Lung (tissue), 12 donors: Measurements from ENCODE around the gene TASP1. TPM values are rescaled to one million over a fixed set of nuclear protein-coding genes. Genes with fewer than 3 reads are reported as not detected.

ENCODE experiments used
- ATAC-seq: fragments of 200-7000 bp; cut with Tn5 transposase; one replicate; pipeline ENCODE4 v1.9.1; 2020; ENCODE audit warnings: moderate number of reproducible peaks; ENCODE audit not compliant: insufficient read depth, low FRiP score
- DNase-seq, 3 donors: peaks; one replicate each; pipeline ENCODE4 v3.0.0-alpha.2; 2013 to 2017
- H3K27ac ChIP-seq, 2 donors: one replicate each; pipeline ENCODE4 v1.5.1; 2013; ENCODE audit warnings: mild to moderate bottlenecking in 2 of 2, moderate library complexity in 2 of 2, control low read depth in 1 of 2, inconsistent platforms in 1 of 2, low read depth in 1 of 2, low read length in 1 of 2
- H3K27me3 ChIP-seq, 3 donors: one replicate each; pipeline ENCODE4 v1.5.1; 2013; ENCODE audit warnings: low read length in 2 of 3; ENCODE audit not compliant: control insufficient read depth in 3 of 3, insufficient read depth in 3 of 3
- H3K36me3 ChIP-seq, 4 donors: one replicate each; pipeline ENCODE4 v1.5.1; 2013; ENCODE audit warnings: low read length in 4 of 4, mild to moderate bottlenecking in 1 of 4, moderate library complexity in 1 of 4; ENCODE audit not compliant: control insufficient read depth in 4 of 4, insufficient read depth in 4 of 4
- H3K4me1 ChIP-seq, 5 donors: one replicate each; pipeline ENCODE4 v1.5.1; 2013; ENCODE audit warnings: low read length in 5 of 5, mild to moderate bottlenecking in 2 of 5, moderate library complexity in 1 of 5; ENCODE audit not compliant: control insufficient read depth in 5 of 5, insufficient read depth in 5 of 5
- H3K4me3 ChIP-seq: one replicate; pipeline ENCODE4 v1.5.1; 2013; ENCODE audit warnings: mild to moderate bottlenecking, control low read depth, moderate library complexity
- H3K9ac ChIP-seq, 2 donors: one replicate each; pipeline ENCODE4 v1.5.1; 2013; ENCODE audit warnings: low read length in 2 of 2, control low read depth in 1 of 2; ENCODE audit not compliant: insufficient read depth in 1 of 2
- H3K9me3 ChIP-seq, 4 donors: one replicate each; pipeline ENCODE4 v1.5.1; 2013; ENCODE audit warnings: low read length in 3 of 4, mild to moderate bottlenecking in 1 of 4, moderate library complexity in 1 of 4; ENCODE audit not compliant: control insufficient read depth in 4 of 4, insufficient read depth in 3 of 4
- CTCF ChIP-seq: IDR thresholded peaks from 2 replicates; pipeline ENCODE4 v1.5.1; 2012; ENCODE audit warnings: mild to moderate bottlenecking; ENCODE audit errors: control extremely low read depth, extremely low read depth
- WGBS, 2 donors: extraction: QIAGEN DNeasy Blood & Tissue Kit; methylation state at CpG; one replicate each; pipeline ENCODE4 v1.1.7; 2013; 5-methylcytosine and 5-hydroxymethylcytosine counted together
- polyA plus RNA-seq, 2 donors: library from polyadenylated mRNA; stranded (reverse); fragments of 200-250 nt; gene quantifications; one replicate each; pipeline ENCODE4 v1.2.1, GENCODE V29; 2013
- total RNA-seq, 2 donors: library from RNA; depleted of rRNA in 1 of 2; stranded (reverse); fragments of >200 nt in 1 of 2; gene quantifications; one replicate each; pipeline ENCODE4 v1.2.1, GENCODE V29; 2014 to 2021
- donor health status: control.
- donor health status: control.
- donor health status: Bipolar disorder and iron deficiency.
- donor health status: healthy.
- donor health status: DM: yes; HTN: yes; CAD: no.

Gene TASP1
- total and polyA plus RNA-seq, 4 donors, result 5.0 to 26.5 (median 11.5) TPM

- Histone ChIP-seq H3K4me3 (no peak overlapping the region), H3K27ac (peak overlapping the region in 1 of 2 donors; percentile 86), H3K27me3 (no peaks in the 10 kb centered on the region), H3K9me3 (no peaks in the 10 kb centered on the region), H3K36me3 (no peaks in the 10 kb centered on the region), H3K9ac (no peak overlapping the region), H3K4me1 (peaks cover 0 to 22% (median 5%) of the 10 kb centered on the region in 5 donors)
- TF ChIP-seq CTCF, result no peak
- 59 to 80% methylated on average over 12 of the region's 12 CpGs for WGBS, 2 donors
- DNase-seq (peak; percentile 74 to 90 (median 87)), ATAC-seq (peak; percentile 82)
Observed at GRCh38 chr20:13342469-13343242, 296.1 kb downstream of the TASP1 start.

- Histone ChIP-seq H3K9me3 (no peaks in the 10 kb centered on the region), H3K4me1 (peaks cover 0 to 22% (median 5%) of the 10 kb centered on the region in 5 donors), H3K27ac (peak overlapping the region in 1 of 2 donors; percentile 86), H3K9ac (no peak overlapping the region), H3K4me3 (no peak overlapping the region), H3K27me3 (no peaks in the 10 kb centered on the region), H3K36me3 (no peaks in the 10 kb centered on the region)
- ATAC-seq, result no peak
- 76 to 90% methylated on average over 9 of the region's 9 CpGs for WGBS, 2 donors
- no peak for TF ChIP-seq CTCF
- no peak for DNase-seq
Observed at GRCh38 chr20:13341737-13342393, 296.9 kb downstream of the TASP1 start.

GRCh38 chr20:13340088-13340487 lies 298.6 kb downstream of the TASP1 start:
- Histone ChIP-seq H3K9me3 (no peaks in the 10 kb centered on the region), H3K27ac (no peak overlapping the region), H3K36me3 (no peaks in the 10 kb centered on the region), H3K9ac (no peak overlapping the region), H3K4me3 (no peak overlapping the region), H3K27me3 (no peaks in the 10 kb centered on the region), H3K4me1 (peaks cover 0 to 22% (median 7%) of the 10 kb centered on the region in 5 donors)
- TF ChIP-seq CTCF, result no peak
- DNase-seq (no peak), ATAC-seq (no peak)
- WGBS, 2 donors, result 66 to 87% methylated on average over 2 of the region's 2 CpGs

Other genes starting within 250 kb of the TASP1 start
- gene ESF1, start 146.0 kb upstream of the TASP1 start, total RNA-seq, result 10 to 100 TPM in 1 of 2 donors, 1 to 10 TPM in 1; 9.8 to 14.6 TPM
- gene ESF1, start 146.0 kb upstream of the TASP1 start, polyA plus RNA-seq, result 10 to 100 TPM in 1 of 2 donors, 1 to 10 TPM in 1; 7.9 to 10.9 TPM
- gene NDUFAF5, start 146.1 kb upstream of the TASP1 start, total RNA-seq, result 10 to 100 TPM; 16.6 to 23.7 TPM
- gene NDUFAF5, start 146.1 kb upstream of the TASP1 start, polyA plus RNA-seq, result 10 to 100 TPM; 11.3 to 29.8 TPM